LNCAP (cell line): ENCODE measurements around the gene TSPAN1.
A peak's percentile ranks its signal among the peaks of the same experiment; 100 is the strongest.

ENCODE experiments used
- TF ChIP-seq, protein P1 (sequence below): fragments of 450-650 bp; IDR thresholded peaks from 2 replicates; pipeline ENCODE4 v1.5.1; 2017; ENCODE audit warnings: mild to moderate bottlenecking

TSPAN1 gene

DNA sequence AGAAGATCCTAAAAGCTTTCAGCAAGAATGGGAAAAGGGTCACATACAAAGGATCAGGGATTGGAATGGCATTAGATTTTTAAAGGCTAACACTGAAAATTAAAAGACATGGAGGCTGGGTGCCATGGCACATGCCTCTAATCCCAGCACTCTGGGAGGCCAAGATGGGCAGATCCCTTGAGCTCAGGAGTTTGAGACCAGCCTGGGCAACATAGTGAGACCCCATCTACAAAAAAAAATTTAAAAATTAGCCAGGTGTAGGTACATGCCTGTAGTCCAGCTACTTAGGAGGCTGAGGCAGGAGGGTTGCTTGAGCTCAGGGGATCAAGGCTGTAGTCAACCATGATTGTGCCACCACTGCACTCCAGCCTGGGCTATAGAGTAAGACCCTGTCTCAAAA is 40.6 kb downstream of the TSPAN1 start:
- TF ChIP-seq, protein P1, sequence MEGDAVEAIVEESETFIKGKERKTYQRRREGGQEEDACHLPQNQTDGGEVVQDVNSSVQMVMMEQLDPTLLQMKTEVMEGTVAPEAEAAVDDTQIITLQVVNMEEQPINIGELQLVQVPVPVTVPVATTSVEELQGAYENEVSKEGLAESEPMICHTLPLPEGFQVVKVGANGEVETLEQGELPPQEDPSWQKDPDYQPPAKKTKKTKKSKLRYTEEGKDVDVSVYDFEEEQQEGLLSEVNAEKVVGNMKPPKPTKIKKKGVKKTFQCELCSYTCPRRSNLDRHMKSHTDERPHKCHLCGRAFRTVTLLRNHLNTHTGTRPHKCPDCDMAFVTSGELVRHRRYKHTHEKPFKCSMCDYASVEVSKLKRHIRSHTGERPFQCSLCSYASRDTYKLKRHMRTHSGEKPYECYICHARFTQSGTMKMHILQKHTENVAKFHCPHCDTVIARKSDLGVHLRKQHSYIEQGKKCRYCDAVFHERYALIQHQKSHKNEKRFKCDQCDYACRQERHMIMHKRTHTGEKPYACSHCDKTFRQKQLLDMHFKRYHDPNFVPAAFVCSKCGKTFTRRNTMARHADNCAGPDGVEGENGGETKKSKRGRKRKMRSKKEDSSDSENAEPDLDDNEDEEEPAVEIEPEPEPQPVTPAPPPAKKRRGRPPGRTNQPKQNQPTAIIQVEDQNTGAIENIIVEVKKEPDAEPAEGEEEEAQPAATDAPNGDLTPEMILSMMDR = no peak

DNA sequence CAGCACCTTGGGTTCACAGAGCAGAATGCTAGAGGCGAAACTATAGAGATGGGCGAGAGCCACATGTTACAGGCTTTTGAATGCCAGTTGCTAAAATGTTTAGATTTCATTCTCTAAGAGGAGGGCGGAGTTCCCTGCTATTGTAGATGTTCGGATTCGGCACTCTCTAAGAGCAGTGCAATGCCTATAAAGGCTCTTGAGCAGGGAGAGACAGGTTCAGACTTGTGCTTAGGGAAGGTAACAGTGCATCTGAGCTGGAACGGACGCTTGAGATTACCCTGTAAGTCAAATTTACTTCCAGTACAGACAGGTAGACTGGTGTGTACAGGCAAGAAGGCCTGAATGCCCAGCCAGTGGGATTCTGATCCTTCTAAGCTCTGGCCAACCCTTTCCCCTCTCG is 43.6 kb downstream of the TSPAN1 start:
- TF ChIP-seq, protein P1 = no peak

DNA sequence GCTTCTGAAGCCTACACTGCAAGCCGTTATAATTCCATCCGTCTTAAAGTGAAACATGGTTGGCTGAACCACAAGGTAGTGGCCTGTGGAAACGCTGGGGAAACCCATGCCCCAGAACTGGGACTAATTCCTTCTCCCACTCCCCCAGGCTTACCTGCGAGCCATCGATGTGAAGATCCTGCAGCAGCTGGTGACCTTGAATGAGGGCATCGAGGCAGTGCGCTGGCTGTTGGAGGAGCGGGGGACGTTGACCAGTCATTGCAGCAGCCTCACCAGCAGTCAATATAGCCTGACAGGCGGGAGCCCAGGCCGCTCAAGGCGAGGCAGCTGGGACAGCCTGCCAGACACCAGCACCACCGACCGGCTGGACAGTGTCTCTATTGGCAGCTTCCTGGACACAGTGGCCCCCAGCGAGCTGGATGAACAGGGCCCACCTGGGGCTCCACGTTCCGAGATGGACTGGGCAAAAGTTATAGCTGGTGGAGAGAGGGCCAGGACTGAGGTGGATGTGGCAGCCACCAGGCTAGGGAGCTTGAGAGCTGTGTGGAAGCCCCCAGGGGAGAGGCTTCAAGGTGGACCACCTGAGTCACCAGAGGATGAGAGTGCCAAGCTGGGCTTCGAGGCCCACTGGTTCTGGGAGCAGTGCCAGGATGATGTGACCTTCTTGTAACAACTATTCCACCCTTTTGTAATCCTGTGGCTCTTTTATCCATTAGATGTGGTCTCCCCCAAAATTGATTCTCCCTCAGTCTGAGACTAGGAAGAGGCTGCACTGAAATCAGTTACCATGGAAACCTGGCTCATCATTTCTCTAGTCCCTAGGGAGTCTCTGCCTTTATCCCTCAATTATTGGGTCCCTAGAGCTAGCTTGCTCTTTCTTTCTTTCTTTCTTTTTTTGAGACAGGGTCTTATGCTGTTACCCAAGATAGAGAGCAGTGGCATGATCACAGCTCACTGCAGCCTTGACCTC is 44.9 kb downstream of the TSPAN1 start:
- TF ChIP-seq, protein P1 = no peak

DNA sequence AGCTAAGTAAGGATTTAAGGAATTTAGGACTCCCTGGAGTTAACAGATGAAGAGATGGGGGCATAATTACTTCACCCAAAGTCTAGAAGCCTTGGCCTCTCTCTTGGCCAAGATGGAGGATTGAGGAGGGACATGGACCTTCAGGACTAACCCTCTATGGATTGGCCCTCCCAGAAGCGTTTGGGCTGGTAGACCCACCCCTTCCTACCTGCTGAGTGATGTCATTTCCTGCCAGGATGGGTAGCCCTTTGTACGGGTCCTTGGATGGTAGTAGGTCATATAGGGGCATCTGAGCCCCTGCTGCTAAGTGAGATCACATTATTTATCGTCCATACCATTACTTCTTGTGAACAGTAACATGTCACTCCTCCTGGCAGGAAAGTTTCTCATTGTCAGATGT is 45.9 kb downstream of the TSPAN1 start:
- TF ChIP-seq, protein P1 = no peak

DNA sequence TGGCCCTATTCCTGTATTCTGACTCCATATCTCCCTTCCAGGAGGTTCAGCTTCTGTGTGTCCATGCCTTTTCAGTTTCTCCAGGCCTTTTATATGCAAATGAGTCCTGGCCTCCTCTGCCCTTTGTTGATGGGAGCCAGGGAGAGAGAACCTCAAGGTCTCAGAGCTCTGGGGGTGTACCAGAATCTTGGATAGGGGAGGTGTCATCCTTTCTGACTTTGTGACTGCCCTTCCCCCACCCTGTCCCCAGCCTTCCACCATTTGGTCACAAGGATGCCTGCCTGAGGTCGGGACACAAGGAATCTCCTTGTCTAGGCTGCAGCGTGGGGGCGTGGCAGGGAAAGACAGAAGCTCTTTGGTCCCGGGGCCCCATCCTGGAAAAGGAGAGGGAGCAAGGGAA is 46.9 kb downstream of the TSPAN1 start:
- TF ChIP-seq, protein P1 = no peak

DNA sequence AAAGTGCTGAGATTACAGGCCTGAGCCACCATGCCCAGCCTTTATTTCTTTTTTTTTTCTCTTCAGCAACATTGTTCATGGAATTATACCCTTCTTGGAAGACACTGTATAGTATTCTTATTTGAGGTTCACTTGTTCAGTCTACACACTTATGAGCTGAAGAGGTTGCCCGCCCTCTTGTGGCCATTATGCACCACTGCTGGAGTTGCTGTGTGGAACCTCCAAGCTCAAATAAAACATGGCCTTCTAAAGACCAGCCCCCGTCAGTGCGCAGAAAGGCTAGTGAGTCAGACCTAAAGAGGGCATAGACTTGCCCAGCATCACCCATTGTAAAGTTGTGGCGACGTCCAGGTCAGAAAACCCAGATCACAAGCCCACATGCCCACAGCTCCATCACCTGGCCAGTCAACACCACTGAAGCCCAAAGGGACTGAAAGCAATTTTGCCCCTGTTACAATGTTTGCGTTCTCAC is 48.6 kb downstream of the TSPAN1 start:
- TF ChIP-seq, protein P1 = peak; percentile 99

DNA sequence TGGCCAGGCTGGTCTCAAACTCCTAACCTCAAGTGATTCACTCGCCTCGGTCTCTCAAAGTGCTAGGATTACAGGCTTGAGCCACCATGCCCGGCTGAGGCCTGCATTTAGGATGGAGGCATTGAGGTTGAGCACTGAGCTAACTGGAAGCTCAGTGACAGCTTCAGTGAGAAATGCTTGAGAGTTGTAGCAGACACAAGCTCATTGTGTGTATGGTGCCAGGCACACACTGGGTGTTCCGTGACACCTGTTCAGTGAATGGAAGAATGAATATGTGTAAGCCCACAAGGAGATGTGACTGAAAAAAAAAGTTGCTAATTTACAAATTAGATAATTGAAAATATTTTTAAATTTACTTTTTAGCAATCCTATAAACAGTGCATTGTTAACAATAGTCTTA is 50.1 kb downstream of the TSPAN1 start:
- TF ChIP-seq, protein P1 = no peak
